ENCODE results near the gene RBFOX2. TPM values are rescaled to one million over a fixed set of nuclear protein-coding genes. Genes with fewer than 3 reads are reported as not detected.

Gene RBFOX2
- total and polyA plus RNA-seq, 2 donors (not counting 1 experiment from before 2014, with no cell fraction given): not detected

DNA sequence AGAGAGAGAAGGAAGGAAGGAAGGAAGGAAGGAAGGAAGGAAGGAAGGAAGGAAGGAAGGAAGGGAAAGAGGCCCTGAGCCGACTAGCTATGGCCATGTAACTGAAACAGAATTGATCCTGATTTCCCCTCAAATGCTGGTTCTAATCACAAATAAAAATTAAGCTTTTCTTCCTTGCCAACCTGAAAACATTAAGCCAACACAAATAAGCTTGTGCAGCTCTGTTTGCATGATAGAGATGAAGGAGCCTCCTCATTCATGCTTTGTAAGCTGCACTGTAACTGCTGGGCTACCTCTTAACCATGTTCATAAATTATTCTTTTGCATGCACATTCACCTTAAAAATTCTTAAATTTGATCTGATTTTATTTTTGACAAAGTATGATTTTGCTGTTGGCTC is 338.6 kb downstream of the RBFOX2 start:
- no peak for ATAC-seq (ENCODE audit: low read depth)
- Mint-ChIP-seq H3K27me3 (peaks cover 18% of the 10 kb centered on the region), H3K4me3 (no peak overlapping the region), H3K9me3 (ENCODE audit: insufficient read depth) (no peaks in the 10 kb centered on the region), H3K27ac (no peak overlapping the region), H3K4me1 (peaks cover 15% of the 10 kb centered on the region)
- intact Hi-C loops (cut with micrococcal nuclease): no loop called here
- Histone ChIP-seq H3K4me3 (ENCODE audit: control extremely low read depth in 1 of 5, extremely low read depth in 1 of 5, insufficient read depth in 1 of 5, low read depth in 2 of 5, low read length in 4 of 5) (no peak overlapping the region), H4K20me1 (ENCODE audit: control insufficient read depth, insufficient read depth, low read length, poor library complexity, severe bottlenecking) (no peaks in the 10 kb centered on the region), H3K9me3 (ENCODE audit: control extremely low read depth in 1 of 3, control insufficient read depth in 2 of 3, insufficient read depth in 1 of 3, low read length in 2 of 3) (peaks cover 0 to 4% (median 0%) of the 10 kb centered on the region in 3 donors), H3K36me3 (replicated peaks in 1 of 2; ENCODE audit: control extremely low read depth in 1 of 2, control insufficient read depth in 1 of 2, extremely low read depth in 1 of 2, insufficient read depth in 2 of 2, low read length in 1 of 2) (no peaks in the 10 kb centered on the region), H3K27ac (ENCODE audit: low read length in 2 of 2) (no peak overlapping the region), H3K9ac (ENCODE audit: low read length) (no peak overlapping the region), H3K4me2 (replicated peaks; ENCODE audit: low read depth, low read length, poor library complexity, severe bottlenecking) (no peak overlapping the region), H3K79me2 (ENCODE audit: control insufficient read depth, insufficient read depth, low read length) (no peaks in the 10 kb centered on the region), H3K27me3 (replicated peaks in 1 of 4; ENCODE audit: control extremely low read depth in 1 of 4, control insufficient read depth in 3 of 4, insufficient read depth in 4 of 4, low read length in 3 of 4) (no peaks in the 10 kb centered on the region), H3K4me1 (ENCODE audit: control insufficient read depth in 2 of 2, insufficient read depth in 2 of 2, low read length in 2 of 2) (peaks cover 14 to 15% of the 10 kb centered on the region in 2 donors), H2AFZ (ENCODE audit: insufficient read depth, low read depth, low read length, poor library complexity, severe bottlenecking) (no peak overlapping the region)
- CTCF ChIA-PET: interaction anchor here (0.6 kb wide), 1 partner anchor 122 kb away, joined by 3 read pairs; no protein-coding TSS in a partner anchor
- no CpG with 5 or more reads among the region's 1 CpG for WGBS (ENCODE audit: insufficient coverage)
- no peak for TF ChIP-seq EZH2 (IDR thresholded peaks at IDR 0.05; ENCODE audit: borderline replicate concordance, insufficient read depth, low read depth, low read length, poor library complexity, severe bottlenecking)
- TF ChIP-seq, protein P1, sequence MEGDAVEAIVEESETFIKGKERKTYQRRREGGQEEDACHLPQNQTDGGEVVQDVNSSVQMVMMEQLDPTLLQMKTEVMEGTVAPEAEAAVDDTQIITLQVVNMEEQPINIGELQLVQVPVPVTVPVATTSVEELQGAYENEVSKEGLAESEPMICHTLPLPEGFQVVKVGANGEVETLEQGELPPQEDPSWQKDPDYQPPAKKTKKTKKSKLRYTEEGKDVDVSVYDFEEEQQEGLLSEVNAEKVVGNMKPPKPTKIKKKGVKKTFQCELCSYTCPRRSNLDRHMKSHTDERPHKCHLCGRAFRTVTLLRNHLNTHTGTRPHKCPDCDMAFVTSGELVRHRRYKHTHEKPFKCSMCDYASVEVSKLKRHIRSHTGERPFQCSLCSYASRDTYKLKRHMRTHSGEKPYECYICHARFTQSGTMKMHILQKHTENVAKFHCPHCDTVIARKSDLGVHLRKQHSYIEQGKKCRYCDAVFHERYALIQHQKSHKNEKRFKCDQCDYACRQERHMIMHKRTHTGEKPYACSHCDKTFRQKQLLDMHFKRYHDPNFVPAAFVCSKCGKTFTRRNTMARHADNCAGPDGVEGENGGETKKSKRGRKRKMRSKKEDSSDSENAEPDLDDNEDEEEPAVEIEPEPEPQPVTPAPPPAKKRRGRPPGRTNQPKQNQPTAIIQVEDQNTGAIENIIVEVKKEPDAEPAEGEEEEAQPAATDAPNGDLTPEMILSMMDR (IDR thresholded peaks at IDR 0.05): no peak
- no peak for DNase-seq
- POLR2A ChIA-PET: no interaction called here

DNA sequence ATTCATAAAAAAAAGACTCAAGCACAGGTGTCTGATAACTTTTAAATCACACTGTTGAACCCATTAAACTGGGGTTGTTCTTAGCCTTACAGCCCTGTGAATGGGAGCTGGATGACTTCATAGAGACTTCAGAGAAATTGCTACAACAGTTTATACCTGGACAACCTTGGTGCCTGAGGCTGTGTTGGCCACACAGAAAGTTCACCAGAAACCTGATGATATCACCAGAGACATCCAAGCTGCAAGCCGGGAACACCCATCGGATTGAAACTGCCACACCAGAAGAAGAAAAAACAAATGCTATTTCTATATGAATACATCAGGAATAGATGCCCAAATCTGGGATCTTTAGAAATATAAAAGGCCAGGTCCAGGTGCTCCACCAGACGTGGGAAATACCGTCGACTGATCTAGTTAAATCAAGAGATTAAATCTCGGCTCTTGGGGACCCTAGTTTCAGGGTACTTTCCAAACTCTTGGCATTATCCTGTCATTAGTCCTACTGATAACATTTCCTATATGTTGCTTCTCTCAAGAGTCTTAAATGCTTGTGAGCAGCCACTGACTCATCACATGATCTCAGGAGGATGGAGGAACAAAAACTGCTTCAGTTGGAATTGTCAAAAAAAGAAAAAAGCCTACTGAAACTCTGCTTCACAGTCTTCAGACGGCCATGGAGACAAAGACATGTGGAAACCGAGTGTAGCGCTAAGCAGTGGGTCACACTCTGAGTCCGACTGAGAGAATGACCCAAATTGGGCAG is 339.5 kb downstream of the RBFOX2 start:
- Mint-ChIP-seq H3K4me1 (peaks cover 15% of the 10 kb centered on the region), H3K27ac (no peak overlapping the region), H3K4me3 (no peak overlapping the region), H3K27me3 (peaks cover 18% of the 10 kb centered on the region), H3K9me3 (ENCODE audit: insufficient read depth) (no peaks in the 10 kb centered on the region)
- Histone ChIP-seq H4K20me1 (ENCODE audit: control insufficient read depth, insufficient read depth, low read length, poor library complexity, severe bottlenecking) (no peaks in the 10 kb centered on the region), H3K9me3 (ENCODE audit: control extremely low read depth in 1 of 3, control insufficient read depth in 2 of 3, insufficient read depth in 1 of 3, low read length in 2 of 3) (peaks cover 0 to 4% (median 0%) of the 10 kb centered on the region in 3 donors), H3K79me2 (ENCODE audit: control insufficient read depth, insufficient read depth, low read length) (no peaks in the 10 kb centered on the region), H3K4me3 (ENCODE audit: control extremely low read depth in 1 of 5, extremely low read depth in 1 of 5, insufficient read depth in 1 of 5, low read depth in 2 of 5, low read length in 4 of 5) (no peak overlapping the region), H3K36me3 (replicated peaks in 1 of 2; ENCODE audit: control extremely low read depth in 1 of 2, control insufficient read depth in 1 of 2, extremely low read depth in 1 of 2, insufficient read depth in 2 of 2, low read length in 1 of 2) (no peaks in the 10 kb centered on the region), H3K4me1 (ENCODE audit: control insufficient read depth in 2 of 2, insufficient read depth in 2 of 2, low read length in 2 of 2) (peaks cover 14 to 15% of the 10 kb centered on the region in 2 donors), H3K9ac (ENCODE audit: low read length) (no peak overlapping the region), H2AFZ (ENCODE audit: insufficient read depth, low read depth, low read length, poor library complexity, severe bottlenecking) (no peak overlapping the region), H3K4me2 (replicated peaks; ENCODE audit: low read depth, low read length, poor library complexity, severe bottlenecking) (no peak overlapping the region), H3K27me3 (replicated peaks in 1 of 4; ENCODE audit: control extremely low read depth in 1 of 4, control insufficient read depth in 3 of 4, insufficient read depth in 4 of 4, low read length in 3 of 4) (no peaks in the 10 kb centered on the region), H3K27ac (ENCODE audit: low read length in 2 of 2) (no peak overlapping the region)
- DNase-seq (no peak), ATAC-seq (ENCODE audit: low read depth) (no peak)
- 89% methylated on average over 8 of the region's 10 CpGs for WGBS (ENCODE audit: insufficient coverage)
- TF ChIP-seq, protein P1 (IDR thresholded peaks at IDR 0.05): no peak
- TF ChIP-seq EZH2 (IDR thresholded peaks at IDR 0.05; ENCODE audit: borderline replicate concordance, insufficient read depth, low read depth, low read length, poor library complexity, severe bottlenecking): no peak
- ChIA-PET CTCF (no interaction called here), POLR2A (no interaction called here)
- intact Hi-C loops (cut with micrococcal nuclease): no loop called here

Measured in B cell (primary cell).